ENCODE results near the gene INSYN2B.

DNA sequence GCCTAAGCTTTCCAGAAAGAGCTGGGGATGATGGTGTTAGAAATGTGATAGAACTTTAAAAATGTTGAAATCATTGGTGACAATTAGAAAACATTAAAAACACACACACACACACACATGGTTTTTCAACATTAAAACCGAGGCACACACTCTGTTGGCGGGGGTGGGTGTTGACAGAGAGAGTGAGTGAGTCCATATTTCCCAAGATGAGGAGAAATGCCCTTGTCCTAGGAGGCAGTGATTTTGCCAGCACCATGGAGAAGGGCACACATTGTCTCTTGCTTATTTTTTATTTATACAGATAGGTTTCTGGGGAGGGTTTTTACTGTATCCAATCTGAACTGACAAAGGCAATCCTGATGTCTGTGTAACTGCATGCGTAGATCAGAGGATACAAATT lies 152.5 kb downstream of the INSYN2B start:
- TF ChIP-seq EZH2 (optimal IDR thresholded peaks at IDR 0.05; ENCODE audit: low read depth, low read length), result no peak
- TF ChIP-seq, protein P1, sequence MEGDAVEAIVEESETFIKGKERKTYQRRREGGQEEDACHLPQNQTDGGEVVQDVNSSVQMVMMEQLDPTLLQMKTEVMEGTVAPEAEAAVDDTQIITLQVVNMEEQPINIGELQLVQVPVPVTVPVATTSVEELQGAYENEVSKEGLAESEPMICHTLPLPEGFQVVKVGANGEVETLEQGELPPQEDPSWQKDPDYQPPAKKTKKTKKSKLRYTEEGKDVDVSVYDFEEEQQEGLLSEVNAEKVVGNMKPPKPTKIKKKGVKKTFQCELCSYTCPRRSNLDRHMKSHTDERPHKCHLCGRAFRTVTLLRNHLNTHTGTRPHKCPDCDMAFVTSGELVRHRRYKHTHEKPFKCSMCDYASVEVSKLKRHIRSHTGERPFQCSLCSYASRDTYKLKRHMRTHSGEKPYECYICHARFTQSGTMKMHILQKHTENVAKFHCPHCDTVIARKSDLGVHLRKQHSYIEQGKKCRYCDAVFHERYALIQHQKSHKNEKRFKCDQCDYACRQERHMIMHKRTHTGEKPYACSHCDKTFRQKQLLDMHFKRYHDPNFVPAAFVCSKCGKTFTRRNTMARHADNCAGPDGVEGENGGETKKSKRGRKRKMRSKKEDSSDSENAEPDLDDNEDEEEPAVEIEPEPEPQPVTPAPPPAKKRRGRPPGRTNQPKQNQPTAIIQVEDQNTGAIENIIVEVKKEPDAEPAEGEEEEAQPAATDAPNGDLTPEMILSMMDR (IDR thresholded peaks at IDR 0.05; ENCODE audit: low read length), result no peak
- no peak for TF ChIP-seq EZH2phosphoT487 (IDR thresholded peaks at IDR 0.05; ENCODE audit: low read length)
